OCI-LY1 (cell line): ENCODE data around the gene SLC22A1.

Experiments
- EZH2 ChIP-seq: fragments of 200-600 bp; sonication (generic), shearing (Covaris generic); IDR thresholded peaks from 2 replicates; pipeline ENCODE4 v1.8.0; 2017; ENCODE audit warnings: borderline replicate concordance, mixed run types, mild to moderate bottlenecking, antibody characterized with exemption, low read length, moderate library complexity, mixed read lengths
- TF ChIP-seq, protein P1 (sequence below): fragments of 200-600 bp; sonication (generic), shearing (Covaris generic); IDR thresholded peaks from 2 replicates; pipeline ENCODE4 v1.5.1; 2017; ENCODE audit warnings: mild to moderate bottlenecking, antibody characterized with exemption, low read length, moderate library complexity, mixed read lengths

DNA sequence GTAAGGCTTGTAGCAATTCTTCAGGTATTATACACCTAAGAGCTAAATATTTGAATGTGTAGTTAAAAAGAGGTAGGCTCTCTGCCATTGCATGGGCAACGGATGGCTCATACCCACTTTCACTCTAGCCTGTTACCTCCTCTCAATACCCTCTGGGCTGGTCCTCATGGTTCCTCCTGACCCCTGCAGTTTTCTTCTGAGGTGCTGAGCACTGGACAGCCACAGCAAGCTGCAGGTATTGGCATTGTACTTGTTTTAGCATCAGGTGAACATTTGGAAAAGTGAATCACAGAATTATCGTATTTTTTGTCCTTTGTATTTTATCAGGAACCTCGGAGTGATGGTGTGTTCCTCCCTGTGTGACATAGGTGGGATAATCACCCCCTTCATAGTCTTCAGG is 32.9 kb downstream of the SLC22A1 start:
- TF ChIP-seq, protein P1, sequence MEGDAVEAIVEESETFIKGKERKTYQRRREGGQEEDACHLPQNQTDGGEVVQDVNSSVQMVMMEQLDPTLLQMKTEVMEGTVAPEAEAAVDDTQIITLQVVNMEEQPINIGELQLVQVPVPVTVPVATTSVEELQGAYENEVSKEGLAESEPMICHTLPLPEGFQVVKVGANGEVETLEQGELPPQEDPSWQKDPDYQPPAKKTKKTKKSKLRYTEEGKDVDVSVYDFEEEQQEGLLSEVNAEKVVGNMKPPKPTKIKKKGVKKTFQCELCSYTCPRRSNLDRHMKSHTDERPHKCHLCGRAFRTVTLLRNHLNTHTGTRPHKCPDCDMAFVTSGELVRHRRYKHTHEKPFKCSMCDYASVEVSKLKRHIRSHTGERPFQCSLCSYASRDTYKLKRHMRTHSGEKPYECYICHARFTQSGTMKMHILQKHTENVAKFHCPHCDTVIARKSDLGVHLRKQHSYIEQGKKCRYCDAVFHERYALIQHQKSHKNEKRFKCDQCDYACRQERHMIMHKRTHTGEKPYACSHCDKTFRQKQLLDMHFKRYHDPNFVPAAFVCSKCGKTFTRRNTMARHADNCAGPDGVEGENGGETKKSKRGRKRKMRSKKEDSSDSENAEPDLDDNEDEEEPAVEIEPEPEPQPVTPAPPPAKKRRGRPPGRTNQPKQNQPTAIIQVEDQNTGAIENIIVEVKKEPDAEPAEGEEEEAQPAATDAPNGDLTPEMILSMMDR: no peak
- no peak for TF ChIP-seq EZH2
